ENCODE results near the gene GCHFR. TPM values are rescaled to one million over a fixed set of nuclear protein-coding genes. Genes with fewer than 3 reads are reported as not detected.

The GCHFR gene
- polyA plus RNA-seq, 1 of the 3 experiments (the other 2 are of a cell fraction): 0.67 TPM

GRCh38 chr15:40785164-40785563, 21.3 kb downstream of the GCHFR start:
- Histone ChIP-seq H2AFZ (ENCODE audit: low read depth) (no peak overlapping the region), H3K4me3 (ENCODE audit: low read depth in 2 of 2, low read length in 1 of 2) (no peak overlapping the region), H3K9ac (no peak overlapping the region), H3K27me3 (ENCODE audit: insufficient read depth) (no peaks in the 10 kb centered on the region), H3K36me3 (replicated peaks in 1 of 2; ENCODE audit: control insufficient read depth in 1 of 2, insufficient read depth in 2 of 2, low read length in 1 of 2) (no peaks in the 10 kb centered on the region), H4K20me1 (ENCODE audit: insufficient read depth) (peaks cover 23% of the 10 kb centered on the region), H3F3A (replicated peaks; ENCODE audit: insufficient read depth) (no peaks in the 10 kb centered on the region), H3K9me3 (no peaks in the 10 kb centered on the region), H3K4me1 (ENCODE audit: control insufficient read depth in 1 of 2, insufficient read depth in 2 of 2, low read depth in 1 of 2, low read length in 1 of 2) (peaks cover 2 to 12% of the 10 kb centered on the region in 2 experiments; a peak in 3 of 4 replicates), H3K27ac (ENCODE audit: low read depth in 2 of 2, low read length in 1 of 2) (no peak overlapping the region), H3K79me2 (ENCODE audit: insufficient read depth) (peaks cover 46% of the 10 kb centered on the region), H3K9me2 (no peaks in the 10 kb centered on the region), H3K4me2 (no peak overlapping the region)
- DNase-seq: no peak
- TF ChIP-seq FOXJ3 (CRISPR knock-in tag; IDR thresholded peaks at IDR 0.05) (no peak), POLR2AphosphoS5 (IDR thresholded peaks at IDR 0.05; ENCODE audit: low read depth, low read length) (no peak), USF2 (IDR thresholded peaks at IDR 0.05; ENCODE audit: borderline replicate concordance, low read depth, low read length) (no peak), JUND (IDR thresholded peaks at IDR 0.05) (no peak), NFIC (IDR thresholded peaks at IDR 0.05; ENCODE audit: borderline replicate concordance) (no peak), EZH2phosphoT487 (IDR thresholded peaks at IDR 0.05; ENCODE audit: borderline replicate concordance, low read depth) (no peak), TEAD4 (IDR thresholded peaks at IDR 0.05; ENCODE audit: borderline replicate concordance, insufficient read depth) (no peak), FOSL2 (IDR thresholded peaks at IDR 0.05; ENCODE audit: borderline replicate concordance, low read depth) (no peak), YY1 (IDR thresholded peaks at IDR 0.05; ENCODE audit: low read depth) (no peak), RFX5 (IDR thresholded peaks at IDR 0.05; ENCODE audit: low read length) (no peak)
- TF ChIP-seq, protein P1, sequence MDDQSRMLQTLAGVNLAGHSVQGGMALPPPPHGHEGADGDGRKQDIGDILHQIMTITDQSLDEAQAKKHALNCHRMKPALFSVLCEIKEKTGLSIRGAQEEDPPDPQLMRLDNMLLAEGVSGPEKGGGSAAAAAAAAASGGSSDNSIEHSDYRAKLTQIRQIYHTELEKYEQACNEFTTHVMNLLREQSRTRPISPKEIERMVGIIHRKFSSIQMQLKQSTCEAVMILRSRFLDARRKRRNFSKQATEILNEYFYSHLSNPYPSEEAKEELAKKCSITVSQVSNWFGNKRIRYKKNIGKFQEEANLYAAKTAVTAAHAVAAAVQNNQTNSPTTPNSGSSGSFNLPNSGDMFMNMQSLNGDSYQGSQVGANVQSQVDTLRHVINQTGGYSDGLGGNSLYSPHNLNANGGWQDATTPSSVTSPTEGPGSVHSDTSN (IDR thresholded peaks at IDR 0.05): no peak
- TF ChIP-seq, protein P2, sequence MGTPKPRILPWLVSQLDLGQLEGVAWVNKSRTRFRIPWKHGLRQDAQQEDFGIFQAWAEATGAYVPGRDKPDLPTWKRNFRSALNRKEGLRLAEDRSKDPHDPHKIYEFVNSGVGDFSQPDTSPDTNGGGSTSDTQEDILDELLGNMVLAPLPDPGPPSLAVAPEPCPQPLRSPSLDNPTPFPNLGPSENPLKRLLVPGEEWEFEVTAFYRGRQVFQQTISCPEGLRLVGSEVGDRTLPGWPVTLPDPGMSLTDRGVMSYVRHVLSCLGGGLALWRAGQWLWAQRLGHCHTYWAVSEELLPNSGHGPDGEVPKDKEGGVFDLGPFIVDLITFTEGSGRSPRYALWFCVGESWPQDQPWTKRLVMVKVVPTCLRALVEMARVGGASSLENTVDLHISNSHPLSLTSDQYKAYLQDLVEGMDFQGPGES (IDR thresholded peaks at IDR 0.05; ENCODE audit: low read depth, low read length): no peak
- TF ChIP-seq, protein P3, sequence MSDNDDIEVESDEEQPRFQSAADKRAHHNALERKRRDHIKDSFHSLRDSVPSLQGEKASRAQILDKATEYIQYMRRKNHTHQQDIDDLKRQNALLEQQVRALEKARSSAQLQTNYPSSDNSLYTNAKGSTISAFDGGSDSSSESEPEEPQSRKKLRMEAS (IDR thresholded peaks at IDR 0.05; ENCODE audit: low read depth): no peak
- POLR2A ChIA-PET: no interaction called here
- 83% methylated on average over 3 of the region's 3 CpGs for WGBS (ENCODE audit: low lambda C conversion rate)
- CTCF ChIA-PET: interaction anchor here (1.1 to 31.8 kb wide), 8 partner anchors 17 to 448 kb away, joined by 3 to 555 read pairs (median 6); partner anchors contain the start of genes C15orf62, GCHFR, RMDN3 and VPS18

DNA sequence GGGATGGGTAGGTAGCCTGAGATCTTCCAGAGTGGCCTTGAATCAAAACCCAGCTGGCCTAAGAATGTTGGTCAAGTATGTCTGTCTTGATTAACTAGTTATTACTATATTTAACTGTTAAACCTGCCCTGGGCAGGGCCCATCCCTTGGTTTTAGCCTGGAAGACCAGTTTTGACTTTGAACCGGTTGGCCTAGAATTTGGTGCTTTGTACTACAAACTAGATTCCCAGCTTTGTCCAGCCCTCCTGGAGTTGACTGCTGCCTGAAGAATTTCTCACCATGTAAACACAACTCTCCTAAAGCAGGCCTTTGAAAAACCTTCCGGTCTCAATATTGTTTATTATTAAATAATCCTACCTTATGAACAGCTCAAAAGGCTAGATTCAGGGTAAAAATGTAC, 21.9 kb downstream of the GCHFR start:
- Histone ChIP-seq H3K4me2 (no peak overlapping the region), H3K9me2 (no peaks in the 10 kb centered on the region), H3K27ac (ENCODE audit: low read depth in 2 of 2, low read length in 1 of 2) (no peak overlapping the region), H4K20me1 (ENCODE audit: insufficient read depth) (peaks cover 23% of the 10 kb centered on the region), H3K27me3 (ENCODE audit: insufficient read depth) (no peaks in the 10 kb centered on the region), H3K9ac (no peak overlapping the region), H2AFZ (ENCODE audit: low read depth) (no peak overlapping the region), H3K9me3 (no peaks in the 10 kb centered on the region), H3F3A (replicated peaks; ENCODE audit: insufficient read depth) (peaks cover 3% of the 10 kb centered on the region), H3K4me3 (ENCODE audit: low read depth in 2 of 2, low read length in 1 of 2) (no peak overlapping the region), H3K79me2 (ENCODE audit: insufficient read depth) (peaks cover 46% of the 10 kb centered on the region), H3K4me1 (ENCODE audit: control insufficient read depth in 1 of 2, insufficient read depth in 2 of 2, low read depth in 1 of 2, low read length in 1 of 2) (peaks cover 2 to 12% of the 10 kb centered on the region in 2 experiments; a peak in 3 of 4 replicates), H3K36me3 (replicated peaks in 1 of 2; ENCODE audit: control insufficient read depth in 1 of 2, insufficient read depth in 2 of 2, low read length in 1 of 2) (no peaks in the 10 kb centered on the region)
- POLR2A ChIA-PET: no interaction called here
- CTCF ChIA-PET: interaction anchor here (1.1 to 31.8 kb wide), 10 partner anchors 18 to 448 kb away, joined by 3 to 555 read pairs (median 6); partner anchors contain the start of genes C15orf62, GCHFR, RMDN3 and VPS18
- no peak for TF ChIP-seq ZBTB33 (IDR thresholded peaks at IDR 0.05; ENCODE audit: borderline replicate concordance, low read depth)
- no peak for TF ChIP-seq FOXM1 (IDR thresholded peaks at IDR 0.05; ENCODE audit: low read depth)
- TF ChIP-seq CTCF (IDR thresholded peaks at IDR 0.05): no peak
- TF ChIP-seq YY1 (IDR thresholded peaks at IDR 0.05; ENCODE audit: low read depth): no peak
- WGBS (ENCODE audit: low lambda C conversion rate): 79% methylated on average over 2 of the region's 2 CpGs
- no peak for DNase-seq

All from SK-N-SH (cell line).